ENCODE data around the gene TXNL4A. TPM values are rescaled to one million over a fixed set of nuclear protein-coding genes. Genes with fewer than 3 reads are reported as not detected.
"Not testable (repeated sequence)": the region's sequence is repeated elsewhere in the genome, so short reads cannot be mapped to it uniquely, and the experiment has no call there.

The TXNL4A gene
- total RNA-seq, 1 donor from 2014 or later: 144 TPM

- Mint-ChIP-seq H3K36me3 (ENCODE audit: low read depth) (peaks cover 34% of the 10 kb centered on the region), H3K4me3 (no peak overlapping the region), H3K9me3 (peaks cover 16% of the 10 kb centered on the region), H3K4me1 (no peaks in the 10 kb centered on the region), H3K27ac (ENCODE audit: unreplicated experiment) (no peak overlapping the region), H3K27me3 (ENCODE audit: low read depth) (no peaks in the 10 kb centered on the region)
- DNase-seq (ENCODE audit: low read depth, low spot score): no peak
- no peak for TF ChIP-seq CTCF (conservative IDR thresholded peaks at IDR 0.05)
These were observed 24.4 kb upstream of the TXNL4A start for GRCh38 chr18:80012714-80013113.

- Mint-ChIP-seq H3K36me3 (ENCODE audit: low read depth) (peaks cover 36% of the 10 kb centered on the region), H3K9me3 (peaks cover 16% of the 10 kb centered on the region)
- H3K27me3 Mint-ChIP-seq (ENCODE audit: low read depth); H3K27ac Mint-ChIP-seq (ENCODE audit: unreplicated experiment); DNase-seq (ENCODE audit: low read depth, low spot score); H3K4me1 Mint-ChIP-seq; H3K4me3 Mint-ChIP-seq: not testable (repeated sequence)
These were observed 23.3 kb upstream of the TXNL4A start for GRCh38 chr18:80011496-80012137.

GRCh38 chr18:80010551-80010906 lies 22.2 kb upstream of the TXNL4A start:
- H3K4me3 Mint-ChIP-seq: no peak overlapping the region
- TF ChIP-seq CTCF (conservative IDR thresholded peaks at IDR 0.05): no peak
- H3K36me3 Mint-ChIP-seq (ENCODE audit: low read depth): peaks cover 36% of the 10 kb centered on the region
- no peak overlapping the region for H3K27ac Mint-ChIP-seq (ENCODE audit: unreplicated experiment)
- DNase-seq (ENCODE audit: low read depth, low spot score): no peak
- H3K27me3 Mint-ChIP-seq (ENCODE audit: low read depth): no peaks in the 10 kb centered on the region
- H3K4me1 Mint-ChIP-seq: no peaks in the 10 kb centered on the region
- peaks cover 19% of the 10 kb centered on the region for H3K9me3 Mint-ChIP-seq

- no peak for TF ChIP-seq CTCF (conservative IDR thresholded peaks at IDR 0.05)
- Mint-ChIP-seq H3K36me3 (ENCODE audit: low read depth) (peaks cover 36% of the 10 kb centered on the region), H3K4me1 (no peaks in the 10 kb centered on the region), H3K4me3 (no peak overlapping the region), H3K27me3 (ENCODE audit: low read depth) (no peaks in the 10 kb centered on the region), H3K9me3 (peaks cover 19% of the 10 kb centered on the region), H3K27ac (ENCODE audit: unreplicated experiment) (no peak overlapping the region)
- no peak for DNase-seq (ENCODE audit: low read depth, low spot score)
These were observed 21.5 kb upstream of the TXNL4A start for GRCh38 chr18:80009661-80010550.

GRCh38 chr18:80006724-80007123 lies 18.4 kb upstream of the TXNL4A start:
- no peaks in the 10 kb centered on the region for H3K27me3 Mint-ChIP-seq (ENCODE audit: low read depth)
- H3K9me3 Mint-ChIP-seq: peaks cover 11% of the 10 kb centered on the region
- H3K27ac Mint-ChIP-seq (ENCODE audit: unreplicated experiment): peak overlapping the region; percentile 71
- H3K4me1 Mint-ChIP-seq: no peaks in the 10 kb centered on the region
- TF ChIP-seq CTCF (conservative IDR thresholded peaks at IDR 0.05): no peak
- DNase-seq (ENCODE audit: low read depth, low spot score): no peak
- peaks cover 25% of the 10 kb centered on the region for H3K36me3 Mint-ChIP-seq (ENCODE audit: low read depth)
- no peak overlapping the region for H3K4me3 Mint-ChIP-seq
